ENCODE data around the gene BNC2.

DNA sequence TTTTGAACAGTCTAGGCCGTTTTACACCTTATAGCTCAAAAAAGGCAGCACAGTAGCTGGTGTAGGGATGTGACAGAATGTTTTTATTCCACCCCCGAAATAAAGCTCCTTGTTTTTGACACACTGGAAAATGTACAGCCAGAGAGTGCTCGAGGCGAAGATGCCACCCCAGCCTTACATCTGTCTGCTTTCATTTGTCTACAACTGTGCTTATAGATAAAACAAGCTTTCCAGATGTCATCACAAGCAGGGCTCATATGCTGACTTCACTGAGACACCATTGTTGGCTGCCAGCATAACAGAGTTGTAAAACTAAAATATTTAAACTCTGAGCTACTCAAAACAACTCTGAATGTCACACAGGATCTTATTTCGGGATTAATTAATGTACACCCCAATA lies 386.3 kb downstream of the BNC2 start:
- TF ChIP-seq POLR2A (IDR thresholded peaks at IDR 0.05) (no peak), EP300 (IDR thresholded peaks at IDR 0.05) (no peak)
- TF ChIP-seq, protein P1, sequence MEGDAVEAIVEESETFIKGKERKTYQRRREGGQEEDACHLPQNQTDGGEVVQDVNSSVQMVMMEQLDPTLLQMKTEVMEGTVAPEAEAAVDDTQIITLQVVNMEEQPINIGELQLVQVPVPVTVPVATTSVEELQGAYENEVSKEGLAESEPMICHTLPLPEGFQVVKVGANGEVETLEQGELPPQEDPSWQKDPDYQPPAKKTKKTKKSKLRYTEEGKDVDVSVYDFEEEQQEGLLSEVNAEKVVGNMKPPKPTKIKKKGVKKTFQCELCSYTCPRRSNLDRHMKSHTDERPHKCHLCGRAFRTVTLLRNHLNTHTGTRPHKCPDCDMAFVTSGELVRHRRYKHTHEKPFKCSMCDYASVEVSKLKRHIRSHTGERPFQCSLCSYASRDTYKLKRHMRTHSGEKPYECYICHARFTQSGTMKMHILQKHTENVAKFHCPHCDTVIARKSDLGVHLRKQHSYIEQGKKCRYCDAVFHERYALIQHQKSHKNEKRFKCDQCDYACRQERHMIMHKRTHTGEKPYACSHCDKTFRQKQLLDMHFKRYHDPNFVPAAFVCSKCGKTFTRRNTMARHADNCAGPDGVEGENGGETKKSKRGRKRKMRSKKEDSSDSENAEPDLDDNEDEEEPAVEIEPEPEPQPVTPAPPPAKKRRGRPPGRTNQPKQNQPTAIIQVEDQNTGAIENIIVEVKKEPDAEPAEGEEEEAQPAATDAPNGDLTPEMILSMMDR (IDR thresholded peaks at IDR 0.05) = no peak
